Measurements from ENCODE around the gene POLR3A. TPM values are rescaled to one million over a fixed set of nuclear protein-coding genes. Genes with fewer than 3 reads are reported as not detected.
A peak's percentile ranks its signal among the peaks of the same experiment; 100 is the strongest.

Gene POLR3A
- total and polyA plus RNA-seq, 4 donors = 2.5 to 16.3 (median 9.4) TPM

DNA sequence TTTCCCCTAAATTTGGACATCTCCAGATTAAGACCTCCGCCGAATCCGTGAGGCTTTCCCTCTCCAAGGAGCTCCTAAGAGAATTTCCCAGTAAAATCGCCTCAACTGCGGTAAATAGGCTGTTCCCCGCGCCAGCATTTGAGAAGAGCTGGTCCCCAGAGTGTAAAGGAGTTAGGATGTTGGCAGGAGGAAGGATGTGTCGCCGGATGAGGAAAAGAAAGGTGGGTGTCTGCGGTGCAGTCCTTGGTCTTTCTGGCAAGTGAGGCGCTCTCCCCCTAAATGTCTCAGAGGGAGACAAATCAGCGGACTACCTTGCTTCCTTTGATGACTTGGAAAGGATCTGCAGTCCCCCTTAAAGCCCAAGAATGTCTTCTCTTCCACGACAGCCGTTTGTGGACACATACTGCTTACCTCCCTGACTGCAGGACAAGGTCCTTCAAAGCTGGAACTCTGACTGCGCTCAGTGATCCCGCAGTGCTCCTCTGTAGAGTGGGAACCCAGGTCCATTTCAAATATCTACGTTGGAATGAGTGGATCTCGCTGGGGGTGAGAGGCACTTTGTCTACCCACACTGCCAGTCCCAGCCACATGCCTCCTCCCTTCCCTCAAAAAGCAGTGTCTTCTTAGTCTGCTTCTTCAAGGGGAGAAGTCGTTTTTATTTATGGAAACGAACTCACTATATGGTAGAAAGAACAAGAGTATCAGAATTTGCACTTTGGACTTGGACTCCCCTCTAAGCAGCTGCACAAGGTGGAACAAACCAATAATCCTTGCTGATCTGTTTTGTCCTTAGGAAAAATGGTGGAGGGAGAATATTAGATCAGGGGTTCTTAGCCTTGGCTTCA is 101.7 kb downstream of the POLR3A start:
- peak overlapping the region; percentile 71 to 97 for H3K4me3 ChIP-seq (ENCODE audit: low read length in 2 of 2)
- WGBS, 2 donors = 24 to 25% methylated on average over 20 of the region's 20 CpGs
- no peaks in the 10 kb centered on the region for H3K9me3 ChIP-seq (ENCODE audit: control insufficient read depth, low read length)
- H3K36me3 ChIP-seq (ENCODE audit: control insufficient read depth in 1 of 2, insufficient read depth in 2 of 2, low read length in 1 of 2) = no peaks in the 10 kb centered on the region
- H3K27me3 ChIP-seq (ENCODE audit: control insufficient read depth in 1 of 2, insufficient read depth in 2 of 2, low read length in 1 of 2) = no peaks in the 10 kb centered on the region
- intact Hi-C loops (cut with DNase I) = loop anchor here (2.0 to 5.0 kb wide), 4 partner anchors 40 to 80 kb away; no protein-coding TSS in a partner anchor
- H3K27ac ChIP-seq (ENCODE audit: low read depth in 1 of 2, low read length in 2 of 2) = peak overlapping the region in 1 of 2 donors; percentile 1
- no peak for ATAC-seq (ENCODE audit: low FRiP score)
- no peaks in the 10 kb centered on the region for H3K4me1 ChIP-seq (ENCODE audit: control insufficient read depth in 1 of 2, insufficient read depth in 2 of 2, low read length in 2 of 2)
- DNase-seq = no peak

DNA sequence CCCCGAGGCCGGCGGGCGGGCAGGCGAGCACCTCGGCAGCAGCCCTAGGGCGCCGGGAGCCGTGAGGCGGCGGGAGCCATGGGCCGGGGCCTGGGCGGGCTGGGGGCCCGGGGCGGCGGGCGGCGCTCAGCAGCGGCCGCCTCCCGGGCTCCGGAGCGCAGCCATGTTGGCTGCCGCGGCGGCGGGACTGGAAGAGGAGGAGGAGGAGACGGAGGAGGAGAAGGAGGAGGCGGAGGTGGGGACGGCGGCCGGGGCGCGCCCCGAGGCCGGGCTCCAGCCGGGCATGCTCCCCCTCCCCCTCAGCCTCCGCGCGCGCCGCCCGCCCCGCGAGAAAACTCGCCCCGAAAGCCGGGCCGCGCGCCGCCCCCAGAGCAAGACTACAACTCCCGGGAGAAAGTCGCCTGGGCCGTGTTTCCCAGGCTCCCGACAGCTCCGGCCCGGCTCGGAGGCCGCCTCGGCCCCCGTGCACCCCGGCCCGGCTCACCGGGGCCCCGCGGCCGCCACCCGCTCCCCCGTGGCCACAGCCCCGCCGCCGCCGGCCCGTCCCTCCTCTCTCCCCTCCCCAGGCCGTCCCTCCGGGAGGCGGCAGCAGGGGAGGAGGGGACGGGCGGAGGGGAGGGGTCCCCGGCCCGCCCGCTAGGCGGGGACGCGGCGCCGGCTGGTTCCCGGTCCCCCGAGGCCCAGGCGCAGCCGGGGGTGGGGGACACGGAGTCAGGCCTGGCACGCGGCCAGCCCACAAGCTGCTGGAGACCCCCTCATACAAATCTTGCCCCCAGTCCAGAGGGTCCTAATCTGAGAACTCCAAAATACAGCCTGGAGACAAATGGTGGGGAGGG is 102.5 kb downstream of the POLR3A start, which contains the start of gene DLG5:
Gene DLG5 (minus strand): TSS at position 190 of the 836 bp plus-strand sequence. CDS start 235 bp downstream, outside the sequence.
- H3K27ac ChIP-seq (ENCODE audit: low read depth in 1 of 2, low read length in 2 of 2) = peak within 1 kb of the TSS; percentile 44 to 55
- H3K36me3 ChIP-seq (ENCODE audit: control insufficient read depth in 1 of 2, insufficient read depth in 2 of 2, low read length in 1 of 2) = no peaks in the 10 kb centered on the region
- DNase-seq (peak; percentile 69 to 91), ATAC-seq (ENCODE audit: low FRiP score) (peak; percentile 87)
- peak within 1 kb of the TSS; percentile 71 to 97 for H3K4me3 ChIP-seq (ENCODE audit: low read length in 2 of 2)
- no peaks in the 10 kb centered on the region for H3K9me3 ChIP-seq (ENCODE audit: control insufficient read depth, low read length)
- H3K4me1 ChIP-seq (ENCODE audit: control insufficient read depth in 1 of 2, insufficient read depth in 2 of 2, low read length in 2 of 2) = no peaks in the 10 kb centered on the region
- intact Hi-C loops (cut with DNase I) = loop anchor here (2.0 to 5.0 kb wide), 4 partner anchors 41 to 79 kb away; no protein-coding TSS in a partner anchor
- 1% methylated on average over 35 to 95 of the region's 95 CpGs for WGBS, 2 donors
- no peaks in the 10 kb centered on the region for H3K27me3 ChIP-seq (ENCODE audit: control insufficient read depth in 1 of 2, insufficient read depth in 2 of 2, low read length in 1 of 2)

DNA sequence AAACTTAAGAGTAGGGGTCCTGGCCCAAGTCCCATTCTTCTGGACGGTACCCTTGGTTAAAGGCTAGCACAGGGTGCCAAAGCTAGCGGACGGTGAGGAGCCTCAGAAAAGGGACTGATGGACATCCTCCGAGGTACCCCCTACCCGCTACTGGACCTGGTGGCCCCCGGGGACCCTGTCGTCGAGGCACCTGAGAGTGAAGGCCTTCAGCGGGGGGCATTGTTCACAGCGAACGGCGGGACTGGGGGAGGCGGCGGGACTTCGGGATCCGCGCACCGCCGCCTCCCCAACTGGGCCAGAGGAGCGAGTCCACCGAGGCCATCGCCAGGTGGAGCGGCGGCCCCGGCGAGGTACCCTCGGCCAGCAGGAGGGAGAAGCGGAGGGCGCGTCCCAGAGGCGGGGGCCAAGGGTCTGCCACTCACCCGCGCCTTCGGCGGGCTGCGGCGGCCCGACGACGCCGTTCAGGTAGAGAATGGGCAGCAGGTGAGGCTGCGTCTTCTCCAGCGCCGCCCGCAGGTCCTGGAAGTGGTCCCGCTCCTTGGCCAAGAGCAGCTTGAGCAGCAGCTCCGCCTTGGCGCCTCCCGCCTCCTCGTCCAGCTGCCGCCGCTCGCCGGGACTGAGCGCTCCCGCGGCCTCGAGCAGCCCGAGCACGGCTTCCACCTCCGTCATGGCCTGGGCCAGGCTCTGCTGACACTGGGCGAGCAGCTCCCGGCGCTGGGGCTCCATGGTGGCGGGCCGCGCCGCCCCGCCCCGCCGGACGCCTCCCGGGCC is 103.3 kb downstream of the POLR3A start:
- Histone ChIP-seq H3K36me3 (ENCODE audit: control insufficient read depth in 1 of 2, insufficient read depth in 2 of 2, low read length in 1 of 2) (no peaks in the 10 kb centered on the region), H3K9me3 (ENCODE audit: control insufficient read depth, low read length) (no peaks in the 10 kb centered on the region), H3K4me1 (ENCODE audit: control insufficient read depth in 1 of 2, insufficient read depth in 2 of 2, low read length in 2 of 2) (no peaks in the 10 kb centered on the region), H3K27me3 (ENCODE audit: control insufficient read depth in 1 of 2, insufficient read depth in 2 of 2, low read length in 1 of 2) (no peaks in the 10 kb centered on the region), H3K27ac (ENCODE audit: low read depth in 1 of 2, low read length in 2 of 2) (peak overlapping the region; percentile 44 to 55), H3K4me3 (ENCODE audit: low read length in 2 of 2) (peak overlapping the region; percentile 71 to 97)
- intact Hi-C loops (cut with DNase I) = loop anchor here (2.0 to 5.0 kb wide), 4 partner anchors 41 to 79 kb away; no protein-coding TSS in a partner anchor
- whole genome bisulfite sequencing, 2 donors = 0% methylated on average over 62 to 73 of the region's 73 CpGs
- peak; percentile 64 to 83 for DNase-seq
- ATAC-seq (ENCODE audit: low FRiP score) = peak; percentile 63

DNA sequence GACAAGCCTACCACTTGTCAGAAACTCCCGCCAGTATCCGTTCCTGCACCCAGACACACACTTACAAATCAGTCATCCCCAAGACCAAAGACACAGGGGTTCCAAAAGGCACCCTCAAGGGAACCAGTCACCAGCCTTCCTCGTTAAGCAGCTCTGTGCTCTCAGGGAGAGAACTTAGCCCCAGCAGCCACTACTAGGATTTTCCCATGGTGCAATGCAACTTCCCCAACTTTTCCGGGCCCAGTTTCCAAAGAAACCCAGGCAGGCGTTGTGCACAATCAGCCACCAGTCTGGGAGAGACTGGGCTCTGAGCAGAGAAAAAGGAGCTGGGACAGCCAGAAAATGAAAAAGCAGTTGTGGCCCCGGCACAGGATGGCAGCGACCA is 103.9 kb downstream of the POLR3A start:
- intact Hi-C loops (cut with DNase I) = loop anchor here (5.0 kb wide), 3 partner anchors 42 to 78 kb away; no protein-coding TSS in a partner anchor
- H3K27ac ChIP-seq (ENCODE audit: low read depth in 1 of 2, low read length in 2 of 2) = peak overlapping the region in 1 of 2 donors; percentile 11
- peak in 1 of 2 donors; percentile 49 for DNase-seq

DNA sequence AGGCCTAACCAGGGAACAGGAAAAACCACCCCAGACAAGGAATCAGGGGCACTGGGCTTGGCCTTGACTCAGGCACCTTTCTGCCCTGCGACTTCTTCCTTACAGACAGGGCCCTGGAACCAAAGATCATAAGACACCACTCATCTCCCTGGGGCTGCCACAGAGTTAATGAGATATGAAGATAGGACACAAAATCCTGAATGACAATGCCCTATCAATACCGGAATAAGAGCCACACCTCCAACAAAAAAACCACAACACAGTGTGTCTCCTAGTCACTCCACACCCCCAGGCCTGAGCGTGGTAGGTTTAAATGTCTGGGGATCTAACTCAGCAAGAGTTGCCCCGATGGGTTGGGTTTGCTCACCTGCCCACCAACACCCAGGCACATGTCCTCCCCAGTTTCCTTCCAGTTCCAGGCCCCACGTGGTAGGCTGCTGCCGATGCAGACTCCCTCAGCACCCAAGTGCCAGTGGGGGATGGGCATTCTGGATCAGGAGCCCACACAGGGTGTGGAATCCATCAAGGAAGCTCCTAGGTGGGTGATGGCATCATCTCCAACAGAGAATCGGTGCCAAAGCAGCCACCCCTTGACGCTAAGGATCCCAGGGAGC is 106.6 kb downstream of the POLR3A start:
- no peaks in the 10 kb centered on the region for H3K9me3 ChIP-seq (ENCODE audit: control insufficient read depth, low read length)
- H3K36me3 ChIP-seq (ENCODE audit: control insufficient read depth in 1 of 2, insufficient read depth in 2 of 2, low read length in 1 of 2) = no peaks in the 10 kb centered on the region
- no peak overlapping the region for H3K4me3 ChIP-seq (ENCODE audit: low read length in 2 of 2)
- H3K4me1 ChIP-seq (ENCODE audit: control insufficient read depth in 1 of 2, insufficient read depth in 2 of 2, low read length in 2 of 2) = peaks cover 2 to 3% of the 10 kb centered on the region in 2 donors
- H3K27ac ChIP-seq (ENCODE audit: low read depth in 1 of 2, low read length in 2 of 2) = no peak overlapping the region
- WGBS, 2 donors = 82% methylated on average over 8 of the region's 8 CpGs
- intact Hi-C loops (cut with DNase I) = no loop called here
- ATAC-seq (ENCODE audit: low FRiP score) (no peak), DNase-seq (no peak)
- no peaks in the 10 kb centered on the region for H3K27me3 ChIP-seq (ENCODE audit: control insufficient read depth in 1 of 2, insufficient read depth in 2 of 2, low read length in 1 of 2)

More for the DNA sequence above, 103.9 kb downstream of the POLR3A start:
- Histone ChIP-seq H3K4me1 (ENCODE audit: control insufficient read depth in 1 of 2, insufficient read depth in 2 of 2, low read length in 2 of 2) (no peaks in the 10 kb centered on the region), H3K4me3 (ENCODE audit: low read length in 2 of 2) (peak overlapping the region; percentile 71 to 97), H3K9me3 (ENCODE audit: control insufficient read depth, low read length) (no peaks in the 10 kb centered on the region), H3K27me3 (ENCODE audit: control insufficient read depth in 1 of 2, insufficient read depth in 2 of 2, low read length in 1 of 2) (no peaks in the 10 kb centered on the region), H3K36me3 (ENCODE audit: control insufficient read depth in 1 of 2, insufficient read depth in 2 of 2, low read length in 1 of 2) (no peaks in the 10 kb centered on the region)
- 2 to 3% methylated on average over 7 of the region's 7 CpGs for WGBS, 2 donors
- peak; percentile 55 for ATAC-seq (ENCODE audit: low FRiP score)

DNA sequence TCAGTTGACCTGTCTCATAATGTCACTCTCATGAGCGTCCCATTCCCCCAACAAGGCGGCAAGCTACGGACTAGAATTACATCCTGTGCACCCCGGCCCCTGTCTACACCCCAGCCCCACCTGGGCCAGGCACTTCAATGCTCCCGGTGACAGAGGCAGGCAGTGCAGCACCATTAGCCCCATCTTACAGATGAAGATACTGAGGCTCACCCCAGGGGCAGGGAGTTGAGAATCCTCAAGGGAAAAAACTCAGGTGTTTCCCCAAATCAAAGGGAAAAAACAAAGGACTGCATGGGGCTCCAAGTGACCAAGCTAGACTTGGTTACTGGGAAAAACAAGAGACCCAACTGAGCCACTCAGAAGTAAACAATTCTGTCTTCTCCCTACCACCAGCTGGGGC is 107.3 kb downstream of the POLR3A start:
- Histone ChIP-seq H3K4me3 (ENCODE audit: low read length in 2 of 2) (no peak overlapping the region), H3K9me3 (ENCODE audit: control insufficient read depth, low read length) (no peaks in the 10 kb centered on the region), H3K4me1 (ENCODE audit: control insufficient read depth in 1 of 2, insufficient read depth in 2 of 2, low read length in 2 of 2) (peaks cover 2 to 3% of the 10 kb centered on the region in 2 donors), H3K27ac (ENCODE audit: low read depth in 1 of 2, low read length in 2 of 2) (no peak overlapping the region), H3K27me3 (ENCODE audit: control insufficient read depth in 1 of 2, insufficient read depth in 2 of 2, low read length in 1 of 2) (no peaks in the 10 kb centered on the region), H3K36me3 (ENCODE audit: control insufficient read depth in 1 of 2, insufficient read depth in 2 of 2, low read length in 1 of 2) (no peaks in the 10 kb centered on the region)
- ATAC-seq (ENCODE audit: low FRiP score) (no peak), DNase-seq (no peak)
- intact Hi-C loops (cut with DNase I) = no loop called here
- WGBS, 2 donors = 94 to 98% methylated on average over 5 of the region's 5 CpGs

DNA sequence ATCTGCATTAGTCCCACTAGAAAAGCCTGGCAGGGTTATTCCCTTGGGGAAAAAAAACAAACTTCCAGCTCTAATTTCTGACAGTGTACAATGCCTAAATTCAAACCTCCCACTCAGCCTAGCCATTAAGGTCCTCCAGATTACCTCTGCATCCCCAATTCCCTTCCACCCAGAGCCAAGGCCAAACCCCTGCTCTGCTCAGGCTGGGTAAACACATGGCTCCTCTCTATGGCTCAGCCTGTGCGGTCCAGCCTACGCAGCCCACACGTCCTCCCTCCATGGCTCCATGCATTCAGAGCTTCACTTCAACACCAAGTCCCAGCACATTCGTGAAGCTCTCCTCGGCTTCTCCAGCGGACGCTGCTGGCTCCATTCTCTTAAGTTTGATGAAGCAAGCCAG is 107.9 kb downstream of the POLR3A start:
- no peaks in the 10 kb centered on the region for H3K27me3 ChIP-seq (ENCODE audit: control insufficient read depth in 1 of 2, insufficient read depth in 2 of 2, low read length in 1 of 2)
- H3K4me3 ChIP-seq (ENCODE audit: low read length in 2 of 2) = no peak overlapping the region
- peaks cover 2 to 3% of the 10 kb centered on the region in 2 donors for H3K4me1 ChIP-seq (ENCODE audit: control insufficient read depth in 1 of 2, insufficient read depth in 2 of 2, low read length in 2 of 2)
- H3K9me3 ChIP-seq (ENCODE audit: control insufficient read depth, low read length) = no peaks in the 10 kb centered on the region
- WGBS, 2 donors = 84 to 86% methylated on average over 7 of the region's 7 CpGs
- H3K27ac ChIP-seq (ENCODE audit: low read depth in 1 of 2, low read length in 2 of 2) = no peak overlapping the region
- ATAC-seq (ENCODE audit: low FRiP score) (no peak), DNase-seq (no peak)
- H3K36me3 ChIP-seq (ENCODE audit: control insufficient read depth in 1 of 2, insufficient read depth in 2 of 2, low read length in 1 of 2) = no peaks in the 10 kb centered on the region
- intact Hi-C loops (cut with DNase I) = no loop called here

DNA sequence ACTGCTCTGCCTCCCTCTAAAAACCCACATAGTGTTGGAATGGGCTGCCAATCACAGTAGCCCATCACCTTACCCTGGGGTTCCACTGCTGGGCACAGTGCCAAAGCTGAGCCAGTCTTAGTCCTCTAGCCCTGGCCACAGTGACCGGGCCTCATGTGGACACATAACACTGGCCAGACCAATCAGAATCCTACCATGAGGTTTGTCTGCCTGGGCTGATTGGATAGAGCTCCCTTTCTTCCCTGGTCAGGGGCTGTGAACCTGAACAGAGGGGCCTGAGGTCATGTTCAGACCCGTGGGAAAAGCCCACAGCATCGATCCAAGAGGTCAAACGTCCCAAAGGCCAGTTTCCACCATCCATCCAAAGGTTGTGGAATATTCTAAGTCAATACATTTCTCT is 108.8 kb downstream of the POLR3A start:
- no peaks in the 10 kb centered on the region for H3K27me3 ChIP-seq (ENCODE audit: control insufficient read depth in 1 of 2, insufficient read depth in 2 of 2, low read length in 1 of 2)
- DNase-seq (no peak), ATAC-seq (ENCODE audit: low FRiP score) (no peak)

More for the DNA sequence above, 108.8 kb downstream of the POLR3A start:
- no peaks in the 10 kb centered on the region for H3K36me3 ChIP-seq (ENCODE audit: control insufficient read depth in 1 of 2, insufficient read depth in 2 of 2, low read length in 1 of 2)
- H3K4me3 ChIP-seq (ENCODE audit: low read length in 2 of 2) = no peak overlapping the region
- 60 to 62% methylated on average over 4 of the region's 4 CpGs for WGBS, 2 donors
- peaks cover 2 to 3% of the 10 kb centered on the region in 2 donors for H3K4me1 ChIP-seq (ENCODE audit: control insufficient read depth in 1 of 2, insufficient read depth in 2 of 2, low read length in 2 of 2)
- intact Hi-C loops (cut with DNase I) = no loop called here
- no peaks in the 10 kb centered on the region for H3K9me3 ChIP-seq (ENCODE audit: control insufficient read depth, low read length)
- no peak overlapping the region for H3K27ac ChIP-seq (ENCODE audit: low read depth in 1 of 2, low read length in 2 of 2)
